Transverse colon (tissue), 4 donors: ENCODE measurements around the gene PTCD3.

Experiments
- EP300 ChIP-seq: sonication (generic); formaldehyde crosslinking; IDR thresholded peaks from one replicate; pipeline ENCODE4 v1.6.1; 2017; ENCODE audit warnings: antibody characterized with exemption, low read depth
- POLR2A ChIP-seq: fragments of 450-650 bp; IDR thresholded peaks from one replicate; pipeline ENCODE4 v1.6.1; 2016; ENCODE audit warnings: antibody characterized with exemption, mild to moderate bottlenecking, moderate library complexity
- POLR2AphosphoS5 ChIP-seq, 3 donors: sonication (generic); formaldehyde crosslinking; IDR thresholded peaks; one replicate each; pipeline ENCODE4 v1.6.1; 2016; ENCODE audit warnings: antibody characterized with exemption in 3 of 3
- TF ChIP-seq, protein P1 (sequence below), 5 experiments: fragments of 200-600 bp in 3 of 5; fragments of 450-650 bp in 2 of 5; sonication (generic) in 3 of 5; IDR thresholded peaks; 1 replicate in 2 of 5; 2 replicates in 3 of 5; pipeline ENCODE4 v1.5.1; 2016 to 2017; ENCODE audit warnings: antibody characterized with exemption in 5 of 5, inconsistent platforms in 3 of 5, mild to moderate bottlenecking in 2 of 5, moderate library complexity in 1 of 5

- TF ChIP-seq, protein P1, sequence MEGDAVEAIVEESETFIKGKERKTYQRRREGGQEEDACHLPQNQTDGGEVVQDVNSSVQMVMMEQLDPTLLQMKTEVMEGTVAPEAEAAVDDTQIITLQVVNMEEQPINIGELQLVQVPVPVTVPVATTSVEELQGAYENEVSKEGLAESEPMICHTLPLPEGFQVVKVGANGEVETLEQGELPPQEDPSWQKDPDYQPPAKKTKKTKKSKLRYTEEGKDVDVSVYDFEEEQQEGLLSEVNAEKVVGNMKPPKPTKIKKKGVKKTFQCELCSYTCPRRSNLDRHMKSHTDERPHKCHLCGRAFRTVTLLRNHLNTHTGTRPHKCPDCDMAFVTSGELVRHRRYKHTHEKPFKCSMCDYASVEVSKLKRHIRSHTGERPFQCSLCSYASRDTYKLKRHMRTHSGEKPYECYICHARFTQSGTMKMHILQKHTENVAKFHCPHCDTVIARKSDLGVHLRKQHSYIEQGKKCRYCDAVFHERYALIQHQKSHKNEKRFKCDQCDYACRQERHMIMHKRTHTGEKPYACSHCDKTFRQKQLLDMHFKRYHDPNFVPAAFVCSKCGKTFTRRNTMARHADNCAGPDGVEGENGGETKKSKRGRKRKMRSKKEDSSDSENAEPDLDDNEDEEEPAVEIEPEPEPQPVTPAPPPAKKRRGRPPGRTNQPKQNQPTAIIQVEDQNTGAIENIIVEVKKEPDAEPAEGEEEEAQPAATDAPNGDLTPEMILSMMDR (IDR thresholded peaks at IDR 0.05), result no peak
- TF ChIP-seq POLR2AphosphoS5 (IDR thresholded peaks at IDR 0.05) (no peak), POLR2A (no peak), EP300 (no peak)
Measured at GRCh38 chr2:86185517-86186212, 79.6 kb downstream of the PTCD3 start.
